Measurements from ENCODE around the gene FN1.

- TF ChIP-seq POLR2A (IDR thresholded peaks at IDR 0.05) (no peak), CTCF (IDR thresholded peaks at IDR 0.05) (no peak), EP300 (IDR thresholded peaks at IDR 0.05) (no peak)
Measured at GRCh38 chr2:215354771-215355695, 80.8 kb downstream of the FN1 start.
